K562 (cell line): ENCODE measurements around the gene LY6G6C. TPM values are rescaled to one million over a fixed set of nuclear protein-coding genes. Genes with fewer than 3 reads are reported as not detected.

ENCODE experiments used
- BRD9 ChIP-seq: fragments of 450-650 bp; IDR thresholded peaks from 2 replicates; pipeline ENCODE4 v1.6.1; 2018; ENCODE audit warnings: low read depth; ENCODE audit not compliant: partially characterized antibody
- EWSR1 ChIP-seq: fragments of 450-650 bp; IDR thresholded peaks from 2 replicates; pipeline ENCODE4 v1.6.1; 2018; ENCODE audit warnings: borderline replicate concordance, mild to moderate bottlenecking, low read depth, moderate library complexity; ENCODE audit not compliant: partially characterized antibody
- GABPA ChIP-seq: fragments of 200-800 bp; sonication (Bioruptor generic); conservative IDR thresholded peaks from 2 replicates; pipeline ENCODE4 v1.6.1; 2016; ENCODE audit warnings: low read depth, missing genetic modification characterization, missing compliant biosample characterization
- HDGF ChIP-seq: fragments of 450-650 bp; IDR thresholded peaks from 2 replicates; pipeline ENCODE4 v1.6.1; 2016
- MAFG ChIP-seq: fragments of 450-650 bp; conservative IDR thresholded peaks from 2 replicates; pipeline ENCODE4 v1.6.1; 2016; ENCODE audit warnings: missing genetic modification characterization, missing compliant biosample characterization
- MEF2A ChIP-seq: IDR thresholded peaks from 2 replicates; pipeline ENCODE4 v1.6.1; 2011; ENCODE audit warnings: low read depth, mild to moderate bottlenecking, low read length, moderate library complexity; ENCODE audit not compliant: control insufficient read depth
- NR2C1 ChIP-seq, 2 experiments: fragments of 450-650 bp; IDR thresholded peaks; 2 replicates each; pipeline ENCODE4 v1.6.1; 2017; ENCODE audit warnings: mild to moderate bottlenecking in 2 of 2, antibody characterized with exemption in 1 of 2, inconsistent platforms in 1 of 2, missing compliant biosample characterization in 1 of 2, missing genetic modification characterization in 1 of 2
- POLR2B ChIP-seq: fragments of 450-650 bp; IDR thresholded peaks from 2 replicates; pipeline ENCODE4 v1.6.1; 2018; ENCODE audit warnings: low read depth; ENCODE audit not compliant: partially characterized antibody
- POLR3A ChIP-seq: IDR thresholded peaks from 2 replicates; pipeline ENCODE4 v1.6.1; 2011; ENCODE audit warnings: borderline replicate concordance, mild to moderate bottlenecking, moderate library complexity; ENCODE audit not compliant: insufficient read length, insufficient read depth; ENCODE audit errors: extremely low read depth
- STAT5A ChIP-seq: IDR thresholded peaks from 2 replicates; pipeline ENCODE4 v1.6.1; 2012; ENCODE audit warnings: low read length, inconsistent platforms, borderline replicate concordance
- TEAD1 ChIP-seq, 2 experiments: fragments of 450-650 bp in 1 of 2; sonication (generic) in 1 of 2; formaldehyde crosslinking; IDR thresholded peaks; 2 replicates each; pipeline versions ENCODE4 v1.4.0 to v1.8.0; 2020 to 2022; ENCODE audit warnings: mild to moderate bottlenecking in 2 of 2, missing genetic modification reagents in 1 of 2
- TOE1 ChIP-seq, 2 experiments: fragments of 450-650 bp in 1 of 2; sonication (generic) in 1 of 2; formaldehyde crosslinking in 1 of 2; IDR thresholded peaks; 2 replicates each; pipeline versions ENCODE4 v1.7.1 to v1.8.0; 2016 to 2022; ENCODE audit warnings: borderline replicate concordance in 2 of 2, mild to moderate bottlenecking in 2 of 2, antibody characterized with exemption in 1 of 2, inconsistent platforms in 1 of 2, low read depth in 1 of 2, missing genetic modification reagents in 1 of 2, moderate library complexity in 1 of 2
- ZBTB7A ChIP-seq: IDR thresholded peaks from 2 replicates; pipeline ENCODE4 v1.6.1; 2011; ENCODE audit warnings: low read depth, mild to moderate bottlenecking, low read length, moderate library complexity, borderline replicate concordance; ENCODE audit not compliant: control insufficient read depth
- ZNF23 ChIP-seq: fragments of 250-450 bp; sonication (Bioruptor Pico); IDR thresholded peaks from 2 replicates; pipeline ENCODE4 v1.4.0; 2020; ENCODE audit warnings: mild to moderate bottlenecking
- ZNF384 ChIP-seq: IDR thresholded peaks from 2 replicates; pipeline ENCODE4 v1.6.1; 2012; ENCODE audit warnings: low read depth, low read length, improper control_type of control experiment
- ZNF551 ChIP-seq: fragments of 250-450 bp; sonication (Bioruptor Pico); IDR thresholded peaks from 2 replicates; pipeline ENCODE4 v1.5.0; 2021; ENCODE audit warnings: mild to moderate bottlenecking, moderate library complexity
- ZNF584 ChIP-seq: fragments of 200-800 bp; sonication (Bioruptor generic); IDR thresholded peaks from 2 replicates; pipeline ENCODE4 v1.6.1; 2016; ENCODE audit warnings: low read depth, mild to moderate bottlenecking, missing genetic modification characterization, missing compliant biosample characterization
- ZNF644 ChIP-seq: fragments of 200-800 bp; sonication (Bioruptor generic); IDR thresholded peaks from 2 replicates; pipeline ENCODE4 v1.6.1; 2016; ENCODE audit warnings: low read depth, missing genetic modification characterization, missing compliant biosample characterization
- ZNF668 ChIP-seq: fragments of 250-450 bp; sonication (Bioruptor Pico); IDR thresholded peaks from 2 replicates; pipeline ENCODE4 v1.8.0; 2022; ENCODE audit warnings: mild to moderate bottlenecking, inconsistent platforms
- ZNF79 ChIP-seq: fragments of 250-450 bp; sonication (Bioruptor Pico); IDR thresholded peaks from 2 replicates; pipeline ENCODE4 v1.4.0; 2020; ENCODE audit warnings: low read depth, mild to moderate bottlenecking, moderate library complexity
- polyA plus RNA-seq, 8 experiments: library from polyadenylated mRNA; depleted of rRNA in 4 of 8; stranded (reverse) in 5 of 8; unstranded in 3 of 8; fragments of >200 nt; fragmentation: Nextera tagmentation in 2 of 8; fragmentation: Illumina TruSeq in 1 of 8; extraction: Ambion mirVana in 2 of 8; extraction: Trizol in 1 of 8; gene quantifications; 2 replicates each; pipeline versions ENCODE4 v1.2.1 to v1.2.3, GENCODE V29; 2011 to 2014; ENCODE audit warnings: inconsistent platforms in 1 of 8, missing spikeins in 1 of 8
- total RNA-seq, 7 experiments: library from RNA; depleted of rRNA in 6 of 7; stranded (reverse); fragments of >200 nt in 6 of 7; fragmentation: Illumina TruSeq in 2 of 7; extraction: Trizol in 2 of 7; gene quantifications; 2 replicates each; pipeline versions ENCODE4 v1.2.1 to v1.2.3, GENCODE V29; 2011 to 2021; ENCODE audit warnings: low replicate concordance in 1 of 7
- TF ChIP-seq, protein P1 (sequence below): fragments of 450-650 bp; formaldehyde crosslinking; IDR thresholded peaks from 2 replicates; pipeline ENCODE4 v1.4.0; 2022; ENCODE audit warnings: missing genetic modification characterization
- TF ChIP-seq, protein P2 (sequence below), 2 experiments: fragments of 450-650 bp; conservative IDR thresholded peaks; 2 replicates each; pipeline ENCODE4 v1.6.1; 2017; ENCODE audit warnings: mild to moderate bottlenecking in 2 of 2, moderate library complexity in 2 of 2
- TF ChIP-seq, protein P3 (sequence below): fragments of 450-650 bp; formaldehyde crosslinking; IDR thresholded peaks from 2 replicates; pipeline ENCODE4 v1.4.0; 2020; ENCODE audit warnings: mild to moderate bottlenecking, moderate library complexity

LY6G6C gene
- total and polyA plus RNA-seq, 9 of the 15 experiments (the other 6 are each of a cell fraction or from before 2014, with no cell fraction given) = 0.06 to 0.20 TPM; not detected in 7

DNA sequence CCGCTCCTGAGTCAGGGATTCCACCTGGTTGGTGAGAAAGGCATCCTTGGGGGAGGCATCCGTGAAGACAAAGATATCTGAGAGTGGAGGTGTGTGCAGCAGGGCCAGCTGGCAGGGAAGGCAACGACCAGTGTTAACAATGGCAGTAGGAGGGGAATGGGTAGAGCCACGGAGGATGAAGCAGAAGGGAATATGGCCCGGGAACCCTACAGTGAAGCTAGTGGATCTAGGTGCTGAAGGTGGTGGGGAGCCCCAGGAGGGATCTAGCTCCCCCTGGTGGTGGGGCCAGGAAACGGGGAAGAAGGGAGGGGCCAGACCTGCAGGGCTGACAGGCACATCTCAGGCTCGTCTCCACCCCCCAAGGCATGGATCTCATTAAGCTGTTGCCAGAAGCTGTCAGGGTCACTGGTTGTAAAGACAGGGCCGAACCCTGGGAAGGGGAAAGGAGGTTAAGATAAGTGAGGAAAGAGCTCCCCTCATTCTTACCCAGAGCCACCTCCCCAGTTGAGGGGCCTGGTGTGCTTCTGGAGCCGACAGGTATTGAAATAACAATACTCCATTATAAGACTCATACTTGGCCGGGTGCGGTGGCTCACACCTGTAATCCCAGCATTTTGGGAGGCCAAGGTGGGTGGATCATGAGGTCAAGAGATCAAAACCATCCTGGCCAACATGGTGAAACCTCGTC is 48.3 kb upstream of the LY6G6C start (continued):
- 0 out of 2 replicates have a peak, but pooled peaks have one; percentile 53 for TF ChIP-seq ZNF668 (CRISPR knock-in tag)
- TF ChIP-seq, protein P1, sequence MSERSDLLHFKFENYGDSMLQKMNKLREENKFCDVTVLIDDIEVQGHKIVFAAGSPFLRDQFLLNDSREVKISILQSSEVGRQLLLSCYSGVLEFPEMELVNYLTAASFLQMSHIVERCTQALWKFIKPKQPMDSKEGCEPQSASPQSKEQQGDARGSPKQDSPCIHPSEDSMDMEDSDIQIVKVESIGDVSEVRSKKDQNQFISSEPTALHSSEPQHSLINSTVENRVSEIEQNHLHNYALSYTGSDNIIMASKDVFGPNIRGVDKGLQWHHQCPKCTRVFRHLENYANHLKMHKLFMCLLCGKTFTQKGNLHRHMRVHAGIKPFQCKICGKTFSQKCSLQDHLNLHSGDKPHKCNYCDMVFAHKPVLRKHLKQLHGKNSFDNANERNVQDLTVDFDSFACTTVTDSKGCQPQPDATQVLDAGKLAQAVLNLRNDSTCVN (CRISPR knock-in tag) = peak; percentile 78
- TF ChIP-seq ZNF23 = no peak
- TF ChIP-seq ZNF584 (CRISPR knock-in tag) = no peak
- TF ChIP-seq POLR3A = no peak
- TF ChIP-seq GABPA (tag) = no peak
- TF ChIP-seq BRD9 = peak; percentile 81
- TF ChIP-seq ZNF79 (CRISPR knock-in tag) = no peak
- peak; percentile 84 for TF ChIP-seq ZNF384
- TF ChIP-seq, protein P2, sequence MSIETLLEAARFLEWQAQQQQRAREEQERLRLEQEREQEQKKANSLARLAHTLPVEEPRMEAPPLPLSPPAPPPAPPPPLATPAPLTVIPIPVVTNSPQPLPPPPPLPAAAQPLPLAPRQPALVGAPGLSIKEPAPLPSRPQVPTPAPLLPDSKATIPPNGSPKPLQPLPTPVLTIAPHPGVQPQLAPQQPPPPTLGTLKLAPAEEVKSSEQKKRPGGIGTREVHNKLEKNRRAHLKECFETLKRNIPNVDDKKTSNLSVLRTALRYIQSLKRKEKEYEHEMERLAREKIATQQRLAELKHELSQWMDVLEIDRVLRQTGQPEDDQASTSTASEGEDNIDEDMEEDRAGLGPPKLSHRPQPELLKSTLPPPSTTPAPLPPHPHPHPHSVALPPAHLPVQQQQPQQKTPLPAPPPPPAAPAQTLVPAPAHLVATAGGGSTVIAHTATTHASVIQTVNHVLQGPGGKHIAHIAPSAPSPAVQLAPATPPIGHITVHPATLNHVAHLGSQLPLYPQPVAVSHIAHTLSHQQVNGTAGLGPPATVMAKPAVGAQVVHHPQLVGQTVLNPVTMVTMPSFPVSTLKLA (conservative IDR thresholded peaks at IDR 0.05) = no peak
- no peak for TF ChIP-seq NR2C1 (IDR thresholded peaks at IDR 0.05)
- no peak for TF ChIP-seq NR2C1 (tag; IDR thresholded peaks at IDR 0.05)
- TF ChIP-seq HDGF = peak; percentile 97
- TF ChIP-seq MAFG (tag) = no peak
- TF ChIP-seq ZNF551 (CRISPR knock-in tag) = no peak
- peak; percentile 79; the same call in 1 of the 2 replicates for TF ChIP-seq ZBTB7A
- TF ChIP-seq, protein P3, sequence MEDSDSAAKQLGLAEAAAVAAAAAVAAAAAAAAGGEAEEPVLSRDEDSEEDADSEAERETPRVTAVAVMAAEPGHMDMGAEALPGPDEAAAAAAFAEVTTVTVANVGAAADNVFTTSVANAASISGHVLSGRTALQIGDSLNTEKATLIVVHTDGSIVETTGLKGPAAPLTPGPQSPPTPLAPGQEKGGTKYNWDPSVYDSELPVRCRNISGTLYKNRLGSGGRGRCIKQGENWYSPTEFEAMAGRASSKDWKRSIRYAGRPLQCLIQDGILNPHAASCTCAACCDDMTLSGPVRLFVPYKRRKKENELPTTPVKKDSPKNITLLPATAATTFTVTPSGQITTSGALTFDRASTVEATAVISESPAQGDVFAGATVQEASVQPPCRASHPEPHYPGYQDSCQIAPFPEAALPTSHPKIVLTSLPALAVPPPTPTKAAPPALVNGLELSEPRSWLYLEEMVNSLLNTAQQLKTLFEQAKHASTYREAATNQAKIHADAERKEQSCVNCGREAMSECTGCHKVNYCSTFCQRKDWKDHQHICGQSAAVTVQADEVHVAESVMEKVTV (CRISPR knock-in tag) = peak; percentile 99
- TF ChIP-seq EWSR1 = no peak
- 0 out of 2 replicates have a peak, but pooled peaks have one; percentile 2 for TF ChIP-seq MEF2A
- TF ChIP-seq TEAD1 (CRISPR knock-in tag; IDR thresholded peaks at IDR 0.05) = peak; percentile 57 to 64; a peak in 3 of 4 replicates
- peak; percentile 81 for TF ChIP-seq TOE1 (IDR thresholded peaks at IDR 0.05; ENCODE audit: borderline replicate concordance)
- 0 out of 2 replicates have a peak, but pooled peaks have one; percentile 53 for TF ChIP-seq TOE1 (CRISPR knock-in tag; IDR thresholded peaks at IDR 0.05; ENCODE audit: borderline replicate concordance, low read depth)
- TF ChIP-seq POLR2B = no peak
- TF ChIP-seq ZNF644 (tag) = no peak
- TF ChIP-seq STAT5A = no peak
